Osteoblast (primary cell): Measurements from ENCODE around the gene MALRD1. TPM values are rescaled to one million over a fixed set of nuclear protein-coding genes. Genes with fewer than 3 reads are reported as not detected.

Experiments
- DNase-seq: peaks from one replicate; pipeline ENCODE4 v3.0.0; 2011; ENCODE audit warnings: low spot score, mixed read lengths; ENCODE audit not compliant: insufficient read length; ENCODE audit errors: missing footprints
- H2AFZ ChIP-seq: 2 replicates; pipeline ENCODE4 v1.6.0; 2011; ENCODE audit warnings: mild to moderate bottlenecking, low read length
- H3K27ac ChIP-seq: 2 replicates; pipeline ENCODE4 v1.5.1; 2011; ENCODE audit warnings: mild to moderate bottlenecking, low read depth, low read length, moderate library complexity
- H3K27me3 ChIP-seq: 2 replicates; pipeline ENCODE4 v1.6.0; 2012; ENCODE audit warnings: mild to moderate bottlenecking, control low read depth, inconsistent platforms, low read length, moderate library complexity; ENCODE audit not compliant: insufficient read depth
- H3K36me3 ChIP-seq: 2 replicates; pipeline ENCODE4 v1.5.1; 2011; ENCODE audit warnings: mild to moderate bottlenecking, low read length, control low read depth, moderate library complexity; ENCODE audit not compliant: insufficient read depth
- H3K4me1 ChIP-seq: 2 replicates; pipeline ENCODE4 v1.5.1; 2011; ENCODE audit warnings: mild to moderate bottlenecking, low read length, control low read depth, moderate library complexity; ENCODE audit not compliant: insufficient read depth
- H3K4me2 ChIP-seq: 2 replicates; pipeline ENCODE4 v1.6.0; 2011; ENCODE audit warnings: mild to moderate bottlenecking, low read length; ENCODE audit not compliant: insufficient read depth
- H3K4me3 ChIP-seq: fragments of 200-600 bp; sonication (generic); 3 replicates; pipeline ENCODE4 v1.5.1; 2012; ENCODE audit warnings: mild to moderate bottlenecking, low read length, inconsistent platforms; ENCODE audit not compliant: insufficient read depth
- H3K79me2 ChIP-seq: 2 replicates; pipeline ENCODE4 v1.6.0; 2012; ENCODE audit warnings: mild to moderate bottlenecking, low read length, control low read depth, inconsistent platforms; ENCODE audit not compliant: insufficient read depth
- H3K9me3 ChIP-seq: 2 replicates; pipeline ENCODE4 v1.5.1; 2011; ENCODE audit warnings: low read depth, low read length, control low read depth
- H4K20me1 ChIP-seq: 2 replicates; pipeline ENCODE4 v1.6.0; 2012; ENCODE audit warnings: mild to moderate bottlenecking, low read length, control low read depth; ENCODE audit not compliant: insufficient read depth
- total RNA-seq: library from RNA; depleted of rRNA; stranded (reverse); fragments of >200 nt; gene quantifications from 2 replicates; pipeline ENCODE4 v1.2.3, GENCODE V29; 2012
- TF ChIP-seq, protein P1 (sequence below): IDR thresholded peaks from 2 replicates; pipeline ENCODE4 v1.5.1; 2011; ENCODE audit warnings: mild to moderate bottlenecking, low read depth, low read length, moderate library complexity; ENCODE audit errors: extremely low read depth

The MALRD1 gene
- total RNA-seq, 1 donor: 2.9 TPM

DNA sequence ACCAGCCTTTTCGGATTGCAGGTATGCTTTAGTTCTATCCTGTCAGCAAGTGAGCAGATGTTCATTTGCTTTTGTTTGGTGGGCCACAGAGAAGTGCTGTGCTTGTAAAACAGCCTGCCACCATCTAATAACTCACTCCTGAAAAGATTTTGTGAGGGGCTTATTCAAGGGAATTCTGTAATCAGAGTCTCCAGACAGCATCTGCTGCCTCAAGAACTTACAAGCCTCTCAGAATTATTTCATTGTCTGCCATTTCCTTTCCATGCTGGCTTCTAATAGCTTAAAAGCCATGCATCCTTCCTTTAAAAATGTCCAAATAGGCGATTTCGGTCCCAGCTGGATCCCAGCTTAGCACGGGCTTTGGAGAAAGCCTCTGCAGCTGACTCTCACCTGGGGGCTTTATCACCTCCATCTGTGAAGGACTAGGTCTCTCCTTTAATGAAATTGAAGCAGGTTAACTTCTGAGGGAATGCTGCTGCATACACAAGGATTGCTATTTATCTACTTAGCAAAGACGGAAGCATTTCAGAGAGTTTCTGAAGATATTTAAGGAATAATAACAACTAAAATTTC, 48.0 kb downstream of the MALRD1 start:
- no peaks in the 10 kb centered on the region for H3K79me2 ChIP-seq
- no peak for DNase-seq
- TF ChIP-seq, protein P1, sequence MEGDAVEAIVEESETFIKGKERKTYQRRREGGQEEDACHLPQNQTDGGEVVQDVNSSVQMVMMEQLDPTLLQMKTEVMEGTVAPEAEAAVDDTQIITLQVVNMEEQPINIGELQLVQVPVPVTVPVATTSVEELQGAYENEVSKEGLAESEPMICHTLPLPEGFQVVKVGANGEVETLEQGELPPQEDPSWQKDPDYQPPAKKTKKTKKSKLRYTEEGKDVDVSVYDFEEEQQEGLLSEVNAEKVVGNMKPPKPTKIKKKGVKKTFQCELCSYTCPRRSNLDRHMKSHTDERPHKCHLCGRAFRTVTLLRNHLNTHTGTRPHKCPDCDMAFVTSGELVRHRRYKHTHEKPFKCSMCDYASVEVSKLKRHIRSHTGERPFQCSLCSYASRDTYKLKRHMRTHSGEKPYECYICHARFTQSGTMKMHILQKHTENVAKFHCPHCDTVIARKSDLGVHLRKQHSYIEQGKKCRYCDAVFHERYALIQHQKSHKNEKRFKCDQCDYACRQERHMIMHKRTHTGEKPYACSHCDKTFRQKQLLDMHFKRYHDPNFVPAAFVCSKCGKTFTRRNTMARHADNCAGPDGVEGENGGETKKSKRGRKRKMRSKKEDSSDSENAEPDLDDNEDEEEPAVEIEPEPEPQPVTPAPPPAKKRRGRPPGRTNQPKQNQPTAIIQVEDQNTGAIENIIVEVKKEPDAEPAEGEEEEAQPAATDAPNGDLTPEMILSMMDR: no peak

GRCh38 chr10:19097151-19097550, 48.5 kb downstream of the MALRD1 start:
- no peak overlapping the region for H3K27ac ChIP-seq
- no peak for DNase-seq
- H3K9me3 ChIP-seq: no peaks in the 10 kb centered on the region
- no peaks in the 10 kb centered on the region for H4K20me1 ChIP-seq
- TF ChIP-seq, protein P1: no peak
- H3K4me2 ChIP-seq: no peak overlapping the region
- H3K27me3 ChIP-seq: no peaks in the 10 kb centered on the region
- H3K4me1 ChIP-seq: no peaks in the 10 kb centered on the region
- no peaks in the 10 kb centered on the region for H3K36me3 ChIP-seq
- H2AFZ ChIP-seq: no peak overlapping the region
- no peaks in the 10 kb centered on the region for H3K79me2 ChIP-seq
- no peak overlapping the region for H3K4me3 ChIP-seq

More for the DNA sequence above, 48.0 kb downstream of the MALRD1 start:
- no peaks in the 10 kb centered on the region for H3K9me3 ChIP-seq
- no peaks in the 10 kb centered on the region for H3K36me3 ChIP-seq
- H4K20me1 ChIP-seq: no peaks in the 10 kb centered on the region
- no peak overlapping the region for H3K4me2 ChIP-seq
- no peaks in the 10 kb centered on the region for H3K4me1 ChIP-seq
- H3K4me3 ChIP-seq: no peak overlapping the region
- H3K27me3 ChIP-seq: no peaks in the 10 kb centered on the region
- H3K27ac ChIP-seq: no peak overlapping the region
- no peak overlapping the region for H2AFZ ChIP-seq

DNA sequence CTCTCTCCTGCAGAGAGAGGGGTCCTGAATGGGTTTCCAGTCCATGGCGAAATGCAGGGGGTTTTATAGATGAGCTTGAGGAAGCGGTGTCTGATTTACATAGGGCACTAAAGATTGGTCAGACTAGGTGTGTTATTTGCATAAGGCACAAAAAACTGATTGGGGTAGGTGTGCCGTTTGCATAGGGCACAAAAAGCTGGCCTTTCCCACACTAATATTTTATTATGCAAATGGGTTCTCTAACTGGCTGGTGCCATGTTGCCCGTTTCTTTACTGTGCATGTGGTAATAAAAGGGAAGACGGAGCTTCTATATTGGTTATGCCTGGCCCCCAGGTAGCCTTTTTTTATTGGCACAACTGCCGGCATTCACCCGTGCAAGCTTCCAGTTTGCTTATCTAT, 50.2 kb downstream of the MALRD1 start:
- Histone ChIP-seq H2AFZ (no peak overlapping the region), H4K20me1 (no peaks in the 10 kb centered on the region), H3K9me3 (no peaks in the 10 kb centered on the region), H3K27ac (no peak overlapping the region), H3K4me2 (no peak overlapping the region), H3K36me3 (no peaks in the 10 kb centered on the region), H3K79me2 (no peaks in the 10 kb centered on the region), H3K4me1 (no peaks in the 10 kb centered on the region), H3K4me3 (no peak overlapping the region), H3K27me3 (no peaks in the 10 kb centered on the region)
- TF ChIP-seq, protein P1: no peak
- no peak for DNase-seq

DNA sequence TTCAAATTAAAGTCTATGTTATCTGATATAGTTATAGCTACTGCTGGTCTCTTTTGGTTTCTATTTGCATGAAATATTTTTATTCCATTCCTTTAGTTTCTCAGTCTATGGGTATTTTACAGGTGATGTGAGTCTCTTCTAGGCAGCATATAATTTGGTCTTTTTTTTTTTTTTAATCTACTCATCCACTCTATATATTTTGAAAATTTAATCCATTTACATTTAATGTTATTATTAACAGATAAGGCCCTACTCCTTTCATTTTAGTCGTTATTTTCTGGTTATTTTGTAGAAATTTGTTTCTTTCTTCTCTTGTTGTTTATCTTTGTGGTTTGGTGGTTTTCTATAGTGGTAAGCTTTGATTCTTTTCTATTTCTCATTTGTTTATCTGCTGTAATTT, 58.8 kb downstream of the MALRD1 start:
- Histone ChIP-seq H3K4me1 (no peaks in the 10 kb centered on the region), H3K27me3 (no peaks in the 10 kb centered on the region), H3K9me3 (no peaks in the 10 kb centered on the region), H3K79me2 (no peaks in the 10 kb centered on the region), H3K4me2 (no peak overlapping the region), H3K36me3 (no peaks in the 10 kb centered on the region), H4K20me1 (no peaks in the 10 kb centered on the region), H2AFZ (no peak overlapping the region), H3K4me3 (no peak overlapping the region), H3K27ac (no peak overlapping the region)
- no peak for DNase-seq
- TF ChIP-seq, protein P1: no peak
